Naive B cell (primary cell): ENCODE data around the gene NUP160. TPM values are rescaled to one million over a fixed set of nuclear protein-coding genes. Genes with fewer than 3 reads are reported as not detected.
A peak's percentile ranks its signal among the peaks of the same experiment; 100 is the strongest.
"Not testable (repeated sequence)": the region's sequence is repeated elsewhere in the genome, so short reads cannot be mapped to it uniquely, and the experiment has no call there.

Experiments
- ATAC-seq, 2 donors: fragments of 150-1000 bp; cut with Tn5 transposase; 2 replicates each; pipeline ENCODE4 v1.10.0; 2021; ENCODE audit warnings: low read depth in 2 of 2, mild to moderate bottlenecking in 2 of 2, moderate library complexity in 2 of 2
- DNase-seq: peaks from one replicate; pipeline ENCODE4 v3.0.0; 2022
- H3K27ac Mint-ChIP-seq, 6 donors: one replicate each; pipeline ENCODE4 v1.8.0; 2020 to 2022; ENCODE audit warnings: mild to moderate bottlenecking in 6 of 6, mixed read lengths in 6 of 6, moderate library complexity in 5 of 6, inconsistent platforms in 2 of 6
- H3K27me3 Mint-ChIP-seq, 3 donors: one replicate each; pipeline ENCODE4 v1.8.0; 2021 to 2022; ENCODE audit warnings: mixed read lengths in 3 of 3, mild to moderate bottlenecking in 1 of 3
- H3K36me3 Mint-ChIP-seq, 2 donors: one replicate each; pipeline ENCODE4 v1.8.0; 2020 to 2022; ENCODE audit warnings: mixed read lengths in 2 of 2, inconsistent platforms in 1 of 2, mild to moderate bottlenecking in 1 of 2
- H3K4me1 Mint-ChIP-seq, 3 donors: one replicate each; pipeline ENCODE4 v1.8.0; 2020 to 2022; ENCODE audit warnings: mixed read lengths in 3 of 3, inconsistent platforms in 1 of 3, mild to moderate bottlenecking in 1 of 3, moderate library complexity in 1 of 3
- H3K4me3 Mint-ChIP-seq, 8 donors: one replicate each; pipeline ENCODE4 v1.8.0; 2020 to 2022; ENCODE audit warnings: mild to moderate bottlenecking in 8 of 8, mixed read lengths in 8 of 8, moderate library complexity in 8 of 8, inconsistent platforms in 2 of 8
- H3K9me3 Mint-ChIP-seq, 7 donors: one replicate each; pipeline ENCODE4 v1.8.0; 2020 to 2022; ENCODE audit warnings: mixed read lengths in 7 of 7, mild to moderate bottlenecking in 5 of 7, inconsistent platforms in 2 of 7, moderate library complexity in 1 of 7
- polyA plus RNA-seq, 6 donors: library from polyadenylated mRNA; unstranded; fragments of 300-500 nt; fragmentation: Illumina TruSeq; gene quantifications; one replicate each; pipeline ENCODE4 v1.2.3, GENCODE V29; 2021; ENCODE audit warnings: low read depth in 6 of 6

NUP160 gene
- polyA plus RNA-seq, 6 donors from 2014 or later = 25.7 to 57.4 (median 38.5) TPM

DNA sequence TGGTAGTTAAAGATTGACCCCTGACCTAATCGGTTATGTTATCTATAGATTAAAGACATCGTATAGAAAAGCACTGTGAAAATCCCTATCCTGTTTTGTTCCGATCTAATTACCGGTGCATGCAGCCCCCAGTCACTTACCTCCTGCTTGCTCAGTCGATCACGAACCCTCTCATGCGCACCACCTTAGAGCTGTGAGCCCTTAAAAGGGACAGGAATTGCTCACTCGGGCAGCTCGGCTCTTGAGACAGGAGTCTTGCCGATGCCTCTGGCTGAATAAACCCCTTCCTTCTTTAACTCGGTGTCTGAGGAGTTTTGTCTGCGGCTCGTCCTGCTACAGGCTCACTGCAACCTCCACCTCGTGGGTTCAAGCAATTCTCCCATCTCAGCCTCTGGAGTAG is 78.6 kb downstream of the NUP160 start:
- not testable (repeated sequence) for H3K36me3 Mint-ChIP-seq, H3K9me3 Mint-ChIP-seq, ATAC-seq, H3K27me3 Mint-ChIP-seq, DNase-seq
- peak overlapping the region in 6 of 8 donors; percentile 19 to 77 (median 60) for H3K4me3 Mint-ChIP-seq
- H3K4me1 Mint-ChIP-seq = peaks cover 14 to 31% (median 24%) of the 10 kb centered on the region in 3 donors
- peak overlapping the region in 4 of 6 donors; percentile 28 to 99 (median 82) for H3K27ac Mint-ChIP-seq

DNA sequence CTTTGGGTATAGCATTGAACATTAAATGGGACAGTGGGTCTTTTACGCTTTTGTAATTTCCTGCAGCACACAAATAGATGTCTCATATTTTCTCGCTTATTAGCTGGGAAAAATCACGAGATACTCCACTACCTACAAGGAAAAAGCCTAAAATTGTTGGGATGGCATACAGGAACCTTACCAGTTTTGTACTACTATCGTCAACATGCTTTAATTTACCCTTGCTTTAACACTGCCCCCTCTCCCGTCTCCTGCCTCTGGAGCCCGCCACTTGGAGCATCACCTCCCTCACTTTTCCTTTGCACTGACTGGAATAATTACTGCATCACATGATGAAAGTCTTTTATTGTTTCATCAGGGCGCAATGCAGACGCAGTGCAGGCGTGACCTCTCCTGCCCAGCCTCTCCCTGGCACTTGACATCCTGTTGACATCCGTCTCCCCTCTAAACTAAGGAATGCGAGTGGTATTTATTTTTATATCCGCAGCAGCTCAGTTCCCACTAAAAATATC is 80.0 kb downstream of the NUP160 start:
- DNase-seq (no peak), ATAC-seq (no peak)
- H3K27me3 Mint-ChIP-seq = no peaks in the 10 kb centered on the region
- H3K4me1 Mint-ChIP-seq = peaks cover 14 to 31% (median 24%) of the 10 kb centered on the region in 3 donors
- H3K9me3 Mint-ChIP-seq = no peaks in the 10 kb centered on the region
- peak overlapping the region; percentile 96 to 99 (median 98) for H3K4me3 Mint-ChIP-seq
- peak overlapping the region; percentile 99 to 100 (median 100) for H3K27ac Mint-ChIP-seq
- H3K36me3 Mint-ChIP-seq = no peaks in the 10 kb centered on the region

DNA sequence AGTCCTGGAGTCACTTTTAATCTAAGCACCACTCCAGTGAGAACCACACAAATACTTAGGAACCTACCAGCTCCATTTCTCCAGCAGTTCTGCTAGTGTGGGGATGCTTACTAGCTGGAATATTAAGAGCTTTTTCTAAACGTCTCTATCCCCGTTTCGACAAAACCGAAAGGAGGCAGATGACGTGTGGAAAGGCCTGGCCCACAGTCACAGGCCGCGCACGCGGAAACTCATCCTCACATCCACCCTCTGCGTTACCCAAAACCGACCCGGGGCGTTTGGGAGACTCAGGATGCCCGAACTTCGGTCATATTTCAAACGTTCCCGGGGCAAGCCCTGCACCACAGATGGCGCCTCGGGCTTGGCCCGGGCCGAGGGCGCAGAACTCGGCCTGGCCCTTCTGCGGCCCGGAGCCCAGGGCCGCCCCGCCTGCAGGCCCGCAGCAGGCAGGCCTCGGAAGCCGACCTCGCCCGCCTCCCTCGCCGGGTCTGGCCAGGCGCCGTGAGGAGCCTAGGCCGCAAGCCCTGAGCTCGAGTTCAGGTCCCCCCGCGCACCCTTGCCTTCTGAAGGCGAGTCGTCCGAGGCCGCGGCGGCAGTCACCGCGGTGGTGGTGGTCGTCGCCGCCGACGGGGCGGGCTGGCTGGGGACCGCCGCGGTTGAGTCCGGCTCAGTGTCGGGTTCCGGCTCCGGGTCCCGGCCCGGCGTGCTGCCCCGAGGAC is 81.5 kb downstream of the NUP160 start:
- Mint-ChIP-seq H3K27me3 (no peaks in the 10 kb centered on the region), H3K4me3 (peak overlapping the region; percentile 96 to 99 (median 98)), H3K9me3 (no peaks in the 10 kb centered on the region), H3K36me3 (no peaks in the 10 kb centered on the region), H3K4me1 (peaks cover 14 to 31% (median 24%) of the 10 kb centered on the region in 3 donors), H3K27ac (peak overlapping the region; percentile 98 to 100 (median 99))
- ATAC-seq (peak; percentile 38 to 43), DNase-seq (peak; percentile 73)

DNA sequence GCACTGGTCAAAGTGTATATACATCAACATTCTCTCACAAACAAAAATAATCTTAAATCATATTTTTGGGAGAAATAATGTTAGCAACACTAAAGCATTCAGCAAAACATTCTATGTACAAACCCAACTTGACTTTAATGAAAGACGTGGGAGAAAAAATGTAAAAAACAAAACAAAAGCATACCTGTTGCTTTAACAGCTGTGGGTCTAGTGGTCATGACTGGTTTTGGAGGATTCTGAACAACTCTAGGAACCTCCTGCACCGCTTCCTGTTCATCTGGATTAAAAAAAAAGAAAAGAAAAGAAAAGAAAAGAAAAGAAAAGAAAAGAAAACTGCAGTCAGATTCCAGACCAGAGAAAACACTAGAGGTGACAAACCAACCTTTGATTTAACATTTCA is 83.1 kb downstream of the NUP160 start:
- Mint-ChIP-seq H3K4me3 (peak overlapping the region; percentile 80 to 99 (median 98)), H3K36me3 (no peaks in the 10 kb centered on the region), H3K27ac (peak overlapping the region; percentile 69 to 99 (median 98)), H3K9me3 (no peaks in the 10 kb centered on the region), H3K27me3 (no peaks in the 10 kb centered on the region), H3K4me1 (peaks cover 14 to 33% (median 24%) of the 10 kb centered on the region in 3 donors)
- ATAC-seq (no peak), DNase-seq (no peak)

DNA sequence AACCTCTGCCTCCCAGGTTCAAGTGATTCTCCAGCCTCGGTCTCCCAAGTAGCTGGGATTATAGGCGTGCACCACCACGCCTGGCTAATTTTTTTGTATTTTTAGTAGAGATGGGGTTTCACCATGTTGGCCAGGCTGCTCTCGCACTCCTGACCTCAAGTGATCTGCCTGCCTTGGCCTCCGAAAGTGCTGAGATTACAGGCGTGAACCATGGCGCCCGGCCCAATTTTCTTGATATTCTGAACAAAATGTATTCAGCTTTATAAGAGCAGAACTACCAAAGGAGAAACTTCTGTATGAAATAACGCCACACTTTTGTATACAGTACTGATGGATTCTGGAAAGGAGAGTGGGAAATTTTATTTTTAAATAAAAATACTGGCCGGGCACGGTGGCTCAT is 88.9 kb downstream of the NUP160 start:
- not testable (repeated sequence) for H3K4me1 Mint-ChIP-seq, H3K27me3 Mint-ChIP-seq, H3K4me3 Mint-ChIP-seq, H3K9me3 Mint-ChIP-seq, ATAC-seq, DNase-seq
- peaks cover 8 to 13% of the 10 kb centered on the region in 2 donors for H3K36me3 Mint-ChIP-seq
- peak overlapping the region in 2 of 6 donors; percentile 22 to 54 for H3K27ac Mint-ChIP-seq

DNA sequence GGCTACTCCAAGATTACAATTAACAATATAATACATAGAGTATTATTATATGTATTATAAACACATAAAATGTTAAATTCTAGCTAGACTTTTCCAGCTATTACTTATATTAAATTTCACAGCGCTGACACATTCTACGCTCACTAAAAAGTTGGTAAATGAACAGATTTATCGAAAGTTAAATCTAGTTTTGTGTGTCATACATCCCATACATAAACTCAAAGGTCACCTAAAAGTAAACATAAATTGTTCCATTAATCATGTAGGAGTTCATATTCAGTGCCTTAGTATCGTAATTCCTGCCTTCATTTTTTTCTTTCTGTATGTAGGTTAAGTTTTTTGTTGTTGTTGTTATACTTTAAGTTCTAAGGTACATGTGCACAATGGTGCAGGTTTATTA is 91.9 kb downstream of the NUP160 start:
- DNase-seq = no peak
- Mint-ChIP-seq H3K27me3 (no peaks in the 10 kb centered on the region), H3K4me1 (peaks cover 0 to 4% (median 4%) of the 10 kb centered on the region in 3 donors), H3K27ac (peak overlapping the region in 1 of 6 donors; percentile 88), H3K4me3 (no peak overlapping the region), H3K9me3 (peaks cover 0 to 1% (median 0%) of the 10 kb centered on the region in 7 donors), H3K36me3 (peaks cover 8 to 23% of the 10 kb centered on the region in 2 donors)
- ATAC-seq = no peak

DNA sequence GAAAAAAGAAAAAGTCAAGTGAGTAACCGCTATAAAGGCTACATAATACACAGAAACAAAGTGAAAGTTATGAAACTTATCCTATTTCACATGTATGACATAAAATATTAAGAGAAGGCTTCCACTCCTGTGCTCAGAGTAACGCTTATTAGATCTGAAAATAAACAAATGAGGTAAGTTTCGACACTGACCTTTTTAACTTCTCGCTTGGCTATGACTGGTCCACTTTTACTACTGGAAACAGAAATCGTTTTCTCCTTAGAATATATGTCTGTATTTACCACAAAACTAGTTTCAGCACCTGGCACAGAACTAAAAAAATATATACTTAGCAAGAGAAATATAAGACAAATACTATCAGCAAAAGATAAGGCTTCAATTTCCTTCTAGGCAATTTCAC is 97.4 kb downstream of the NUP160 start:
- H3K36me3 Mint-ChIP-seq = peaks cover 9 to 24% of the 10 kb centered on the region in 2 donors
- peak overlapping the region in 2 of 6 donors; percentile 11 to 78 for H3K27ac Mint-ChIP-seq
- no peak overlapping the region for H3K4me3 Mint-ChIP-seq
- DNase-seq = no peak
- ATAC-seq = no peak
- H3K9me3 Mint-ChIP-seq = peaks cover 0 to 5% (median 0%) of the 10 kb centered on the region in 7 donors
- peaks cover 0 to 9% (median 5%) of the 10 kb centered on the region in 3 donors for H3K4me1 Mint-ChIP-seq
- no peaks in the 10 kb centered on the region for H3K27me3 Mint-ChIP-seq

DNA sequence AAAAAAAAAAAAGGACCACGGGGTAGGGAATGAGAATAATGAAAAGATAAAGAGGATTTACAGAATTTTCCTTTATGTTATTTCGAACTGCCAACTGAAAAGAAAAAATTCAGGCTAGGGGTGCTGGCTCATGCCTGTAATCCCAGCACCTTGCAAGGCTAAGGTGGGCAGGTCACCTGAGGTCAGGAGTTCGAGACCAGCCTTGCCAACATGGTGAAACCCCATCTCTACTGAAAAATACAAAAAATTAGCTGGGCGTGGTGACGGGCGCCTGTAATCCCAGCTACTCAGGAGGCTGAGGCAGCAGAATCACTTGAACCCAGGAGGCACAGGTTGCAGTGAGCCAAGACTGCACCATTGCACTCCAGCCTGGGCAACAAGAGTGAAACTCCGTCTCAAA is 105.7 kb downstream of the NUP160 start:
- not testable (repeated sequence) for H3K4me3 Mint-ChIP-seq, DNase-seq, H3K9me3 Mint-ChIP-seq, H3K27ac Mint-ChIP-seq, ATAC-seq, H3K4me1 Mint-ChIP-seq, H3K27me3 Mint-ChIP-seq
- H3K36me3 Mint-ChIP-seq = peaks cover 14 to 18% of the 10 kb centered on the region in 2 donors

DNA sequence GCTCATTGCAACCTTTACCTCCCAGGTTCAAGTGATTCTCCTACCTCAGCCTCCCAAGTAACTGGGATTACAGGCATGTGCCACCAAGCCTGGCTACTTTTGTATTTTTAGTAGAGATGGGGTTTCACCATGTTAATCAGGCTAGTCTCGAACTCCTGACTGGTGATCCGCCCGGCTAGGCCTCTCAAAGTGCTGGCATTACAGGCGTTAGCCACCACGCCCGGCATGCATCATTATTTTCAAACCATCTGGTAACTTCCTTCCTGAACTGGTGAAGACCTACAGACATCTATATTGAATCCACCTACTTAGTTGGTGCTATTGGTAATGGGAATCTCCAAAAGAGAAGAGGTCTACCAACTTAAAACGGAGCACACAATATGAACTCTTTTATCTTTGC is 110.3 kb downstream of the NUP160 start:
- not testable (repeated sequence) for H3K4me3 Mint-ChIP-seq, DNase-seq, H3K9me3 Mint-ChIP-seq, H3K4me1 Mint-ChIP-seq, H3K27me3 Mint-ChIP-seq, ATAC-seq
- Mint-ChIP-seq H3K36me3 (peaks cover 11 to 13% of the 10 kb centered on the region in 2 donors), H3K27ac (peak overlapping the region in 3 of 6 donors; percentile 38 to 59 (median 56))

DNA sequence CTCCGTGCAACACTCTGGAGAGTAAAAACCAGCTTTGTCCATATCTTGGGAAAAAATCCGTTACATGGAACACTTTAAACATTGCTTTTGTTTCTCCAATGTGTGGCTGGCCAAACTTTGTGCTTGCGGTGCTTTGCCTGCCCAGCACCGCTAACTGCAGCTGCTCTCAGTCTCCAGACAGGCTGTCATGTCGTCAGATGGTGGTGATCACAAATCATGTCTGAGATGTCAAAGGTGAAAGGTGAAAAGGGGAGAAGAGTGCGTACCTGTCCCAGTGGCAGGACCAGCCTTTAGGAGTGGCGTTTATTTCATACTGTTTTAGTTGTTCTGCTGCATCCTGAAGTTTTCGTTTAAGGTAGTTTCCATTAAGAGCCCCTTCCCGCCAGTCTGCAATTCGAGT is 115.9 kb downstream of the NUP160 start:
- peaks cover 0 to 9% (median 0%) of the 10 kb centered on the region in 3 donors for H3K4me1 Mint-ChIP-seq
- no peak for ATAC-seq
- H3K36me3 Mint-ChIP-seq = peaks cover 24 to 26% of the 10 kb centered on the region in 2 donors
- H3K27ac Mint-ChIP-seq = peak overlapping the region in 1 of 6 donors; percentile 77
- no peaks in the 10 kb centered on the region for H3K9me3 Mint-ChIP-seq
- no peak for DNase-seq
- H3K27me3 Mint-ChIP-seq = no peaks in the 10 kb centered on the region
- no peak overlapping the region for H3K4me3 Mint-ChIP-seq

DNA sequence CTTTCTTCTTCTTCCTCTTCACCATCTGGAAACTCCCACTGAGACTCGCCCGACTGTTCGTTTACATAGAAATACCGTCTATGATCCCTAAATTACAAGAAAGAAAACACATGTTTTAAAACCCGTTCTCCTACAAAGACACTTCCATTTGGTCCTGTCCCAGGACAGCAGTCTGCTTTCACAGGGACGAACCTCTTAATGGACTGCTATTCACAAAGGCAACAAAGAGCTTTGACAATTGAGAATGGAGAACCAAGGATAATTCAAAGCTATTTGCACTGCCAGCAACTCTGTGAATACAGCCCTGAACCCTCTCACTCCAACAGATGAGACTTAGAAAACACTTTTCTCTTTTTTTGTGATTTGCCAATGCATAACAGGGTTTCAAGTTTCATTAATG is 116.7 kb downstream of the NUP160 start:
- H3K4me3 Mint-ChIP-seq = no peak overlapping the region
- H3K27me3 Mint-ChIP-seq = no peaks in the 10 kb centered on the region
- peak overlapping the region in 3 of 6 donors; percentile 60 to 89 (median 62) for H3K27ac Mint-ChIP-seq
- H3K36me3 Mint-ChIP-seq = peaks cover 17 to 22% of the 10 kb centered on the region in 2 donors
- H3K9me3 Mint-ChIP-seq = no peaks in the 10 kb centered on the region
- peaks cover 0 to 5% (median 0%) of the 10 kb centered on the region in 3 donors for H3K4me1 Mint-ChIP-seq
- ATAC-seq (no peak), DNase-seq (no peak)
